ENCODE results near the gene SLC44A2.
A peak's percentile ranks its signal among the peaks of the same experiment; 100 is the strongest.

The SLC44A2 gene

DNA sequence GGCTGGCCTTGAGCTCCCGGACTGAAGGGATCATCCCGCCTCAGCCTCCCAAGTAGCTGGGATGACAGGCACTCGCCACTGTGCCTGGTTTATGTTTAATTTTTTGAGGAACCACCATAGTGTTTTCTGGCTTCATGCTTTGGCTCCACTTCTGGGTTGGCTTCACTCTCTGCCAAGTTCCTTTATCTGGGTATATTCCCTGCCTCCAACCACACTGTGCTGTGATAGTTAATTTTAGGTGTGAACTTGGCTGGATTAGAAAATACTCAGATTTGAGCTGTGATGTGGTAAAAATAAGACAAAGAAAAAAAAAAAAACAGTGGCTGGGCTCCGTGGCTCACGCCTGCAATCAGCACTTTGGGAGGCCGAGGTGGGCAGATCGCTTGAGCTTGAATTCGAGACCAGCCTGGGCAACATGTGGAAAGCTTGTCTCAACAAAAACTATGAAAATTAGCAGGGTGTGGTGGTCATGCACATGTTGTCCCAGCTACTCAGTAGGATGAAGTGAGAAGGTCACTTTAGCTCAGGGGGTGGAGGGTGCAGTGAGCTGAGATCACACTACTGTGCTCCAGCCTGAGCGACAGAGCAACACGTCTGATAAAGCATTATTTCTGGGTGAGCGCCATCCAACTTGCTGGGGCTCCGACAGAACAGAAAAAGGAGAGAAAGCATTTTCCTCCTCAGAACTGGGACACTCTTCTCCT, 21.3 kb downstream of the SLC44A2 start:
- TF ChIP-seq, protein P1, sequence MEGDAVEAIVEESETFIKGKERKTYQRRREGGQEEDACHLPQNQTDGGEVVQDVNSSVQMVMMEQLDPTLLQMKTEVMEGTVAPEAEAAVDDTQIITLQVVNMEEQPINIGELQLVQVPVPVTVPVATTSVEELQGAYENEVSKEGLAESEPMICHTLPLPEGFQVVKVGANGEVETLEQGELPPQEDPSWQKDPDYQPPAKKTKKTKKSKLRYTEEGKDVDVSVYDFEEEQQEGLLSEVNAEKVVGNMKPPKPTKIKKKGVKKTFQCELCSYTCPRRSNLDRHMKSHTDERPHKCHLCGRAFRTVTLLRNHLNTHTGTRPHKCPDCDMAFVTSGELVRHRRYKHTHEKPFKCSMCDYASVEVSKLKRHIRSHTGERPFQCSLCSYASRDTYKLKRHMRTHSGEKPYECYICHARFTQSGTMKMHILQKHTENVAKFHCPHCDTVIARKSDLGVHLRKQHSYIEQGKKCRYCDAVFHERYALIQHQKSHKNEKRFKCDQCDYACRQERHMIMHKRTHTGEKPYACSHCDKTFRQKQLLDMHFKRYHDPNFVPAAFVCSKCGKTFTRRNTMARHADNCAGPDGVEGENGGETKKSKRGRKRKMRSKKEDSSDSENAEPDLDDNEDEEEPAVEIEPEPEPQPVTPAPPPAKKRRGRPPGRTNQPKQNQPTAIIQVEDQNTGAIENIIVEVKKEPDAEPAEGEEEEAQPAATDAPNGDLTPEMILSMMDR (IDR thresholded peaks at IDR 0.05; ENCODE audit: control insufficient read depth, insufficient read depth, low read depth, low read length, missing control alignments), result no peak
- no peak for DNase-seq (ENCODE audit: low read depth)
- H3K4me3 ChIP-seq (ENCODE audit: control insufficient read depth, low read depth, low read length), result no peak overlapping the region

DNA sequence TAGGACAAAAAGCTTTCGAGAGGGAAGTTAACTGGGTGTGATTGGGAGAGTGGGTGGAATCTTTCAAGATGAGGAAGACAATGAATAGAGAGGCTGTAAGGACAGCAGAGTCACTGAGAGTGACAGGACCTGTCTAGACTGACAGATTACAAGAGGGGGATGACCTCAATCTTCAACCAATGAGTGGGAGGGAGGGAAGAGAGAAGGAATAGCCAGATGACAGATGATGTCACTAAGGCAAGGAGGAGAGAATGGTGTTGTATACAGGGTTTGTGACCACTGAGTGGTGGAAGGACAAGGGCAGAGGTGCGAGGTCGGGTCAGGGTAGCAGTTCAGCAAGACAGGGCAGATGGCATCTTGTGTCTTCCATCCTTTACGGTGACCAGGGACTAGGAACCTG, 23.0 kb downstream of the SLC44A2 start:
- H3K4me3 ChIP-seq (ENCODE audit: control insufficient read depth, low read depth, low read length), result no peak overlapping the region
- TF ChIP-seq, protein P1 (IDR thresholded peaks at IDR 0.05; ENCODE audit: control insufficient read depth, insufficient read depth, low read depth, low read length, missing control alignments), result no peak

DNA sequence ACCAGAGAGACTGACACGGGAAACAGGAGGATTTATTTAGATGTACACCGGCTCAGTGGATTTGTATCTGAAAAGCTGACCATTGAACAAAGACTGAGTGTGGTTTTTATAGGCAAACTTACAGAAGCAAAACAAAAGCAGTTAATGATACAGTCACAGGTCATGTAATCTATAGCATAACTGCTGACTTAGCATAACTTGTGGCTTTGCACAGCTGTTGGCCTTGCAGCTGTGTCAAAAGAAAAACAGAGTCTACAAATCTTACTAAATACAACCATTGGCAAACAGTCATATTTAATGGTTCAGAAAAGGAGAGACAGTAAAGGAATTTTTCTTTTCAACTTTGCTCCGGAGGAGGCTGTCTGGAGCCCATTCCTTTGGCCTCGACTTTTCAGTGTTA, 26.5 kb downstream of the SLC44A2 start:
- TF ChIP-seq, protein P1 (IDR thresholded peaks at IDR 0.05; ENCODE audit: control insufficient read depth, insufficient read depth, low read depth, low read length, missing control alignments), result no peak
- no peak overlapping the region for H3K4me3 ChIP-seq (ENCODE audit: control insufficient read depth, low read depth, low read length)
- no peak for DNase-seq (ENCODE audit: low read depth)

More for the DNA sequence above, 23.0 kb downstream of the SLC44A2 start:
- DNase-seq (ENCODE audit: low read depth), result no peak

DNA sequence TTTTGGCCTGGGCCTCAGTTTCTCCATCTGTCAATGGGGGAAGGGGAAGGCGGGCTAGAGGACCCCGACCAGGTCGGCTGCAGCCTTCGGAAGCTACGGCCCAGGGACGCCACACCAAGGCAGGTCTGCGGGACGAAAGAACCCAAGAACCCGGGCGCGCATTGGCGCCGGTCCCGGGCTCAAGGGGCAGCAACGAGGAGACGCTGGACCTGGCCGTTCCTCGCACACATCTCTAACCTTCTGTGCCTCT, 28.1 kb downstream of the SLC44A2 start:
- H3K4me3 ChIP-seq (ENCODE audit: control insufficient read depth, low read depth, low read length), result peak overlapping the region; percentile 92
- TF ChIP-seq, protein P1 (IDR thresholded peaks at IDR 0.05; ENCODE audit: control insufficient read depth, insufficient read depth, low read depth, low read length, missing control alignments), result peak; percentile 3
- DNase-seq (ENCODE audit: low read depth), result no peak

DNA sequence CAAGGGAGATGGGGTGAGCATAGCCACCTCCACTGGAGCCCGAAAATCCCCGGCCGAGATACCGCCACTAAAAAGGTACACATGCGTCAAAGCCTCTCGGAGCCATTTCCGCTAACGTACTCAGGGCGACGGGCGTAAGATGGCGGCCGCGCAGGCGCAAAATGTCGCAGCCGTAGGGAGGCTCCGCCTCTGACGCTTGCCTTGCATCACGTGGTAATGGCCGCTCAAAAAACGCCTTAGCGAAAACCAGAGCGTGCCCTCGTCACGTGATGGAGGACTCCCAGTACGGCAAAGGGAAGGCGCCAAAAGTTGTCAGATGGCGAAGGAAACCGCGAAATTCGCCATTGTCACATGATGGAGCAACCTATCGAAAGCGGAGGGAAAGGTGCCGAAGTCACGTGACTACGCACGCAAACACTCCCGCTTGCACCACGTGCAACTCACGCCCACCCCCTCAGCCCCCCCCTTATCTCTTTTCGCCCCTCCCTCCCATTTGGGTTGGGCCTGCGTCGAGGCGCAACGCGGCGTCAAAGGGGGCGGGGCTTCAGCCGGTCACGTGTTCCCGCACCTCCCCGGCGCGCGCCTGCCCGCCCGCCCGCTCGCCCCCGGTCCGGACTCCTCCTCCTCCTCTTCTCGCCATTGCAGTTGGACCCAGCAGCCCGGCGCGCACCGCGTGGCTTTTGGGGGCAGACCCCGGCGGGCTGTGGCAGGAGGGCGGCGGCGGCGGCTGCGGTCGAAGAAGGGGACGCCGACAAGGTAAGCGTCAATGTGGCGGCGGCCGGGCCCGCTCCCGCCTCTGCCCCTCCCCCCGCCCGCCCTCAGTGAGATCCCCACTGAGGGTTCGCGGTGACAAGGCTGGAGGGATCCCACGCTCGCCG, 28.6 kb downstream of the SLC44A2 start, which contains the start of gene ILF3:
Gene ILF3, plus strand, starts transcription at position 615 of the 878 bp plus-strand sequence. CDS start 16,260 bp downstream, outside the sequence.
- peak within 1 kb of the TSS; percentile 92 for H3K4me3 ChIP-seq (ENCODE audit: control insufficient read depth, low read depth, low read length)
- TF ChIP-seq, protein P1 (IDR thresholded peaks at IDR 0.05; ENCODE audit: control insufficient read depth, insufficient read depth, low read depth, low read length, missing control alignments), result no peak
- peak; percentile 100 for DNase-seq (ENCODE audit: low read depth)

DNA sequence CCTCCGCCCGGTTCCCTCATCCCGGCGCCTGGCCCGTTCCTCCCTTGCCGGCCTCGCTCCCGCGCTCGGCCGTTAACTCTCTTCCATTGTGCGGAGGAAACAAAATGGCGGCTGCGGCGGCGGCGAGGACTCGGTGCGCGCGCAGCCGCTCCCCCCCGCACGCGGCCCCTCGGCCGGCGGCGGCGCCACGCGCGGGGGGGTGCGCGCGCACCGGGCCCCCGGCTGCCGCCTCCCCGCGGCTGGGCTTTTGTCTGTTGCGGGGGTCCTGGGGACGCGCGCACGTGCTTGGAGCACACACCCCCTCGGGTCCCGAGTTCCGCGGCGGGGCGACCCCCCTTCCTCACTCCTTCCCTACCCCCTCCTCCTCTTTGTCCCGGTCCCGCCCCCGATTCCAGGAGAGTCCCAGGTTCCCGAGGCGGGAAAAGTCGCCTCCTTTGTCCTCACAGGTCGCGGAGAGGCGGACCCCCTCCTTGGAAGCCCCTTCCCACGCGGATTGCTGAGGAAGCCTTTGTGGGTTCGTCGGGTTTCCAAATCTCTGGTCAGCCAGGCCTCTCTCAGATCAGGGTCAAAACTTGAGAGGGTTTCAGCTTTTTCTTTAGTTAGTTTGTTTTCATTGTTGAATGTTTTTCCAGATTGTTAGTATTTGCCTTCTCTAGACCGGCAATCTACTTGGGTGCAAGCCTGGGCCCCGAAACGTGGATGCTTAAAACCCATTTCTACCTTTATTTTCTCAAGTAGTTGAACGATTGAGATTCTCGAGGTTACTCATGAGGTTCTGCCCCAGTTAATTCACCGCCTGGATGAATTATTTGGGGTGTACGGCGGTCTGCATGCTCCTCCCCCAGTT, 29.5 kb downstream of the SLC44A2 start:
- TF ChIP-seq, protein P1 (IDR thresholded peaks at IDR 0.05; ENCODE audit: control insufficient read depth, insufficient read depth, low read depth, low read length, missing control alignments), result no peak
- H3K4me3 ChIP-seq (ENCODE audit: control insufficient read depth, low read depth, low read length), result peak overlapping the region; percentile 92
- DNase-seq (ENCODE audit: low read depth), result no peak
